NAMALWA (cell line): Measurements from ENCODE around the gene PVR.
"Not testable (repeated sequence)": the region's sequence is repeated elsewhere in the genome, so short reads cannot be mapped to it uniquely, and the experiment has no call there.

Experiments
- DNase-seq: peaks from one replicate; pipeline ENCODE4 v3.0.0-alpha.2; 2015; ENCODE audit warnings: low spot score

Gene PVR

GRCh38 chr19:44618640-44619357, 24.9 kb upstream of the PVR start:
- DNase-seq, result no peak

- no peak for DNase-seq
Measured at GRCh38 chr19:44620667-44621066, 23.0 kb upstream of the PVR start.

DNA sequence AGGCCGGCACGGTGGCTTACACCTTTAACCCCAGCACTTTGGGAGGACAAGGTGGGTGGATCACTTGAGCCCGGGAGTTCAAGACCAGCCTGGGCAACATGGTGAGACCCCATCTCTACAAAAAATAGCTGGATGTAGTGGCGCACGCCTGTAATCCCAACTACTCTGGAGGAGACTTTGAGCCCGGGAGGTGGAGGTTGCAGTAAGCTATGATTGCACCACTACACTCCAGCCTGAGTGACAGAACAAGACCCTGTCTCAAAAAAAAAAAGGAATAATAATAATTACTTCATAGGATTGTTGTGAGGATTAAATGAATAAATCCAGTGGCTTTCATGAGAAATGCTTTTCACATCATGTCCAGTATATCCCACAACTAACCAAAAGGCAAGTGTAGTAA, 22.3 kb upstream of the PVR start:
- no peak for DNase-seq

DNA sequence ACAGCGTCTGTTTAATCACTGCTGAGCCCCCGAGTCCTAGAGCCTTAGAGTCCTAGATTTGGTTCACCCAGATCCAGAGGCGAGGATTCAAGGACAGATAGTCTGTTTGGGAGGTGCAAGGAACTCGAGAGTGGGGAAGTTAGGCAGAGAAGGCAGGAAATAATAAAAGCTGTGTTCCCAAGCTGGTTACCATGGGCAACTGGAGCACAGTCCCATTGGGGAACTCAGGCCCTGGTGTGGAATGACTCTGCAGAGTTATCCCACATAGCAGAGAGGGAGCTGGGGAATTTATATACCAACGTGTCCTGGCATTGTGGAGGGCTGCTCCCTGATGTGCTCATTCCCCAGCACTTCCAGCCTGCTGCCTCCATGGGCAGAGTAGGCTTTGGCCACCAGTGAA, 20.6 kb upstream of the PVR start:
- DNase-seq, result no peak

DNA sequence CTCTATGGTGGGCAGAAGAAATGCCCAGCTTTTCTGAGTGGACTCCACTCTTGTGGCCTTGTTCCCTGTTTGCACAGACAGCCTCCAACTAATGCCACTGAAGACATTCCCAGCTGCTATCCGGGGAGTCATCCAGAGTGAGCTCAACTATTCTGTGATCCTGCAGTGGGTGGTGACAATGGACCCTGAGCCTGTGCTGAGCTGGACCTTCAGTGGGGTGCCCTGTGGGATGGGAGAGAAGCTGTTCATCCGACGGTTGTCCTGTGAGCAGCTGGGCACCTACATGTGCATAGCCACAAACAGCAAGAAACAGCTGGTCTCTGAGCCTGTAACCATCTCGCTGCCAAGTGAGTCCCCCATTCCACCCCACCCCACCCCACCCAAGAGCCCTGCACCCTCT, 20.1 kb upstream of the PVR start:
- DNase-seq, result no peak

DNA sequence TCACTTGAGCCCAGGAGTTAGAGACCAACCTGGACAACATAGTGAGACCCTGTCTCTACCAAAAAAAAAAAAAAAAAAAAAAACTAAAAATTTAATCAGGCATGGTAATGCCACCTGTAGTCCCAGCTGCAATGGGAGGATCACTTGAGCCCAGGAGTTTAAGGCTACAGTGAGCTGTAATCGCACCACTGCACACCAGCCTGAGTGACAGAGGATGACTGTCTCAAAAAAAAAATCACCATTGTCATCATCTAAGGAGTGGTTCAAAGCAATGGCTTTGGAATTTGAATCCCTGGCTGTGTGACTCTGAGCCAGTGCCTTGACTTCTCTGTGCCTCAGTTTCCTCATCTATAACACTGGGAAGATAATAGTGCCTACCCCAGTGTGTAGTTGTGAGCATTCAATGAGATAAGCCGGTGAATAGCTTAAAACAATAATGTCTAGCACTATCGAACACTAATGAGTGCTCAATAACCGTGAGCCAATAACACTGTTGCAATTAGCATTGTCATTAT, 18.8 kb upstream of the PVR start:
- no peak for DNase-seq

DNA sequence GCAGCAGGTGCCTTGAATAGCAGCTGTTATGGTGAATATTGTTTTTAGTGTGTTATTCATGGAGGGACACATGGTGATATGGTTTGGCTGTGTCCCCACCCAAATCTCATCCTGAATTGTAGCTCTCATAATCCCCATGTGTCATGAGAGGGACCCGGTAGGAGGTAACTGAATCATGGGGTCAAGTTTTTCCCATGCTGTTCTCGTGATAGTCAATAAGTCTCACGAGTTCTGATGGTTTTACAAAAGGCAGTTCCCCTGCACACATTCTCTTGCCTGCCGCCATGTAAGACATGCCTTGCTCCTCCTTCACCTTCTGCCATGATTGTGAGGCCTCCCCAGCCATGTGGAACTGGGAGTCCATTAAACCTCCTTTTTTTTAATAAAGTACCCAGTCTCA, 18.1 kb upstream of the PVR start:
- DNase-seq, result not testable (repeated sequence)

DNA sequence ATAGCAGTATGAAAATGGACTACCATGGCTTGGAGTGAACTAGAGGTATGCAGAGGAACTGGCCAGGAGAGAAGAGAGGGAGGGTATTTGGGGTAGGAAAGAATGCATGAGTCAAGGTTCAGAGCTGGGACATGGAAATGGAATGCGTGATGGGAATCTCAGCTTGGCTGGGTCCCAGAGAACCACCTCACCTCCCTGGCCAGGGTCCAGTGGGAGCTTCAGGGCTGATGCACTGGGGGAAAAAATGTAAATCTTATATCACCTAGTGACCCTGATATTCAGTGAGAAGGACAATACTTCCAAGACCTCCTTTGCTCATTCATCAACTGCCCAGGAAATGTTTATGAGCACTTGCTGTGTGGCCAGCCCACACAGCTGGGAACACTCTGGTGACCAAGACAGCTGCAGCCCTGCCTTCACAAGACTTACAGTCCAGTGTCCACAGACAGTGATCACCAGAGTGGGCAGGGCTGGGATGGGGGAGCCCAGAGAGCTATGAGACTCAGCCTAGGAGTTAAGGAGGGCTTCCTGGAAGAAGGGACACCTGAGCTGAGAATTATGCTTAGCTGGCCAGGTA, 17.6 kb upstream of the PVR start:
- no peak for DNase-seq

GRCh38 chr19:44627631-44628030, 16.1 kb upstream of the PVR start:
- no peak for DNase-seq

DNA sequence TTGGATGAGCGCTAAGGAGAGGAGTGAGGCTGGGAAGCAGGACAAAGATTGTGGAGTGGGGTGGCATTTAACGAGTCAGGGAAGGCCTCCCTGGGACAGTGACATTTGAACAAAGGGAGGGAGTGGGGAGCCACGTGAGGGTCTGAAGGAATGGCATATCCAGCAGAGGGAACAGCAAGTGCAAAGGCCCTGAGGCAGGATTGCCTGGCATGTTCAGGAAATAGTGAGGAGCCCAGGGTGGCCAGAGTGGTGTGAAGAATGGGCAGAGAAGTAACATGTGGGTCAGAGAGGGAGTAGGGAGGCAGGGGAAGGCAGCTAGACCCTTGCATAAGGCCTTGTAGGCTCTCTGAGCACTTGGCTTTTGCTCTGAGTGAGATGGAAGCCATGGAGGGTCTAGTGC, 14.9 kb upstream of the PVR start:
- DNase-seq, result no peak

- not testable (repeated sequence) for DNase-seq
Measured at GRCh38 chr19:44631611-44632010, 12.1 kb upstream of the PVR start.

DNA sequence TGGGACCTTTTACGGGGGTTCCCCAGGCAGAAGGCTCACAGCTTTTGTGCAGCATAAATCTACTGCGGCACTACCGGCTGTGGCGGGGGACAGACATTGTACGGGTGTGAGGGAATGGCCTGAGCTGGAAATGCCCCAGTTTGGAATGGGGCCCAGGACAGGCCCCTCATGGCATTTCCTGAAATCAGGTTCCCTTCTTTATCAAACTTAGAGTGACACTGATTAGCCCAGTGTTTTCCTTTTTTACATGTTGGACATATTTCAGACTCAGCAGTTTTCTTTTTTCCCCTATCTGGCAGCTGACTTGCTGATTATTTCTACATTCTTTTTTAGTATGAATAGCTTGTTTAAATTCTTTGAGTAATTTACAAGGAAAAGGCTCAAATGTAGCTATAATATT, 9.7 kb upstream of the PVR start:
- DNase-seq, result not testable (repeated sequence)

GRCh38 chr19:44634785-44635184, 8.9 kb upstream of the PVR start:
- no peak for DNase-seq

GRCh38 chr19:44635581-44636438, 7.9 kb upstream of the PVR start:
- DNase-seq, result no peak

GRCh38 chr19:44636439-44637389, 7.0 kb upstream of the PVR start:
- no peak for DNase-seq

GRCh38 chr19:44637390-44637764, 6.3 kb upstream of the PVR start:
- DNase-seq, result no peak

GRCh38 chr19:44640518-44640917, 3.2 kb upstream of the PVR start:
- DNase-seq, result no peak

DNA sequence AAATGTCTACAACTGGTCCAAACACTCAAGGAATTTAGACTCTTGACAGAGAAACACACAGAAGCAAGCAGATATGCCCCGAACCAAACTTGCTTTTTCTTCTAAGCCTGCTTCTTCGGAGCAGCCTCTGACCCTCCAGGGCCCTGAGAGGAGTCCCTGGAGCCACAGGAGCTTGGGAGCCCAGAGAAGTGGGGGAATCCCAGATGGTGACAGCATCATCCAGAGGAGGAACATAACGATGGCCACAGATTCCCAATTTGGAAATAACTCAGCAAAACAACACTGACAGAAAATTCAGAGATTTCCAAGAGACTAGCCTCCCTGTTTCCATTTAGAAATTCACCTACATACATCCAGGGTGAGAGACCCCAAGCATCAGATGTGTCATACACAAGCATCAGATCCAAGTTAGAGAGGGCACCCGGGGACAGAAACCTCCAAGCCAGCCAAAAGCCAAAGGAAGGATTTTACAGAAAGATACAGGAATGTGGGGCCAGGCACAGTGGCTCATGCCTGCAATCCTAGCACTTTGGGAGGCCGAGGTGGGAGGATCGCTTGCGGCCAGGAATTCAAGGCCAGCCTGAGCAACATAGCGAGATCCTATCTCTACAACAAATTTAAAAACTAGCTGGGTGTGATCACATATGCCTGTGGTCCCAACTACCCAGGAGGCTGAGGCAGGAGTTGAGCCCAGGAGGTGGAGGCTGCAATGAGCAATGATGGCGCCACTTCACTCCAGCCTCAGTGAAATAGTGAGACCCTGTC, 2.0 kb upstream of the PVR start:
- DNase-seq, result no peak

DNA sequence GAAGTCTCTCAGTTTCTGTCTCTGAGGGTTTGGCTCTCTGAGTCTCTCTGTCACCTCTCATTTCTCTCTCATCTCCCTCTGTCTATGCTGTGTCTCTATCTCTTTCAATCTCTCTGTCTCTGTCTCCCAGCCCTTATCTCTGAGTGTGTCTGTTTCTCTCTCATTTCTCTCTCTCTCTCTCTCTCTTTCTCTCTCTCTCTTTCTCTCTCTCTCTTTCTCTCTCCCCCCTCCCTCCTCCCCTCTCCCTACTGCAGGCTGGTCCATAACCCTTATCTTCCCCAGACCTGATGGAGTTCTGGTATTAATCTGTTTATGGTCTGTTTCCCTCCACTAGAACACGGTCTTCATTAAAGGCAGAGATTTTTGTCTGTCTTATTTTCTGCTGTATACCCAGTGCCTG, 1.3 kb upstream of the PVR start:
- no peak for DNase-seq

DNA sequence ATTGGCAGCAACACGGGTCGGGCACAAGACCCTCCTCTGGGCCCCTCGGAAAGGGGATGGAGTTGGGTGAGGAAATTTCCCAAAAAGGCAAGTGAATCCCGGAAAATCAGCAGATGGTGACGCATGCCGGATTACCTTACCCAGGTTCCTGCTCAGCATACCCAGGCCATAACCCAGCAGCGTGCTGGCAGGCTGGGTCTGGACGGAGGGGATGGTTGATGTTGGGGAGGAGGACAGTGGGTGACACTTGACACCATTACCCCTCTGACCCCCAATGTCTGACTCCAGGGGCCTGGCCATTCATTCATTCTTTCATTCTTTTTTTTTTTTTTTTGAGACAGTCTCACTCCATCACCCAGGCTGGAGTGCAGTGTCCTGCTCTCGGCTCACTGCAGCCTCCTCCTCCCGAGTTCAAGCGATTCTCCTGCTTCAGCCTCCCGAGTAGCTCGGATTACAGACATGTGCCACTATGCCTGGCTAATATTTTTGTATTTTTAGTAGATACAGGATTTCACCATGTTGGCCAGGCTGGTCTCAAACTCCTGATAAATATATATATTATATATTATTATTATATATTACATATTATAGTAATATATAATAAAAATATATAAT, 799 bp downstream of the PVR start:
- no peak for DNase-seq
